HG03521 (cell line): ENCODE results near the gene RUNDC3A.

ENCODE experiments used
- ATAC-seq: cut with Tn5 transposase; IDR thresholded peaks from one replicate; pipeline ENCODE4 v1.9.1; 2021; ENCODE audit warnings: mild to moderate bottlenecking, moderate library complexity; ENCODE audit not compliant: unreplicated experiment

RUNDC3A gene

DNA sequence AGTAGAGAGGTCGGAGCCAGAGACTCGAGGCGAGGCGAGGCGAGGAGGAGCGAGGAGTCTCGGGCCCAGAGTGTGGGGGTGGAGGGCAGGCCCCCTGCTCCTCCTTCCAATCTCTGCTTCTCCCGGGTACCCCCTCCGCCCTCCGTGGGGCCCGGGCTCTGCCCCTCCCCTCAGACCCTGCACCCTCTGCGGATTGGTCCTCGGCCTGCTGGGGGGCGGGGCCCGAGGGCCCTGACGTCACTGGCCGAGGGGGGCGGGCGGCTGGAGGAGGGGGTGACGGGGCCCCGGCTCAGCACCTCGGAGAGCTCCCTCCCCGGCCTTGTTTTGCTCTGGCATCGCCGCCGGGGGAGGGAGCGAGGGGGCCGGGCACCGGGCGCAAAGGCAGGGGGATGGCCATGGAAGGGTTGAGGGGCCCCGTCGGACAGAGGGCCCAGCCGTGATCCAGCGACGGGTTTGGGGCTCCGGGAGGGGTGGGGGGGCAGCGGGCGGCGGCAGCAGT is at the start of gene RUNDC3A:
TSS of gene RUNDC3A (plus strand) at position 282 of the 499 bp plus-strand sequence. CDS start 232 bp downstream, outside the sequence.
- ATAC-seq: no peak

DNA sequence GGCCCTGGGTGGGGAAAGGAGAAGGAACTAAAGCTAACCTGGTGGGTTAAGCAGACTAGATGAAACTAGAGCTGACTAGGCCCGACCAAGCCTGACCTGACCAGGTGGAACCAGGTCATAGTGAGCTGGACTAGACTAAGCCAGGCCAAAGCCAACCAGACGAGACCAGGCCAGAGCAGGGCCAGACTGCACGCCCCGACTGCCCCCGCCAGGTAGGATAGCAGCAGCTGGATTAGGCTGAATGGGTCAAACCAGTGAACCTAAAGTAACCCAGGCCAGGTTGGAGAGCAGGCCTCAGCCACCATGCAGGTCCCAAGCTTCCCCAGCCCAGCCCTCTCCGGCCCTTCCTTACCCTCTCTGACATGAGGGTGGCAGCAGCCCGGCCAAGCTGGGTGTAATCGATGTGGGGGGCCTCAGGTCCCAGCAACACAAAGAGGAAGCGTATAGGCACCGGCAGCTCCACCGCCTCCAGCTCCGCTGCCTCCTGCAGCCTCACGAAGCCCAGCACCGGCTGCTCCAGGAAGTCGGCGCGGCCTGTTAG is 49.5 kb upstream of the RUNDC3A start:
- no peak for ATAC-seq

DNA sequence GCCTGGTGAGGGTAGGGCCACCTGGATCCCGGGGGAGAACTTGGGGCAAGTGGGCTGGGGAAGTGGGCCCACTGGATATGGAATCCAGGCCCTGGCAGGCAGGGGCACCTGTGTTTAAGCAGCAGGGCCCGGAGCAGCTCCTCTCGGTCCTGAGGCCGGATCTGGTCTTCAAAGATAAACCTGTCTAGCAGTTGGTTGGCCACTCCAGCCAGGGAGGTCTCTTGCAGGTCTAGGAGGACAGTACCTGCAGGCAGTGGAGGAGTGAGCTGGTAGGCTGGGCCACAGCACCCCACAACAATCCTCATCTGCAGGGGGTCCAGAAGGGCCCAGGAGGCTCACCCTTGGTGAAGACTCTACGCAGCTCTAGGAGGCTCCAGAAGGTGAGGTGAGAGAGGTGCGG is 48.1 kb upstream of the RUNDC3A start:
- no peak for ATAC-seq

DNA sequence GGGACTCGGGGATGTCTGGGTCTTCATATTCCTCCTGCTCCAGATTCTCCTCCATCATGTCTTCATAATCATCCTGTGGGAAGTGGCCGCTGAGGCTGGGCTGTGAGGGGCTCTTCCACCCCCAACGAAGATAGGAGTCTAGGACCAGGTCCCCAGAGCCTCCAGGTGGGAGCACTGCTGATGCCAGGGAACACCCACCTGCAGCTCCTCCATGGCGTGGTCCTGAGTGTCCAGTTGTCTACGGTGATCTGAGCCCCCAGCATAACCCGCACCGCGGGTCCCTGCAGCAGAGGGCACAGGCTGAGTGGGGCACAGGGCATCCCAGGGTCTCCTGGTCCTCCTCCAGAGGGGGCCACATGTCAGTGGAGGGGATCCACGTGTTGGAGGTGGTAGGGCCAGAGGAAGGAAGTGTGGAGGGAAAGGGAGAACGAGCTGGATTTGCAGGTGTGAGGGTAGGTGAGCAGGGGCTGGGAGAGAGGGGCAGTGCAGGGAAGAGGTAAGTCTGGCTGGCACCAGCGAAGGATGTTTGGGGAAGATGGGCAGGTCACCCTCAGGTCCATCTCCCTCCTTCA is 45.7 kb upstream of the RUNDC3A start:
- no peak for ATAC-seq

DNA sequence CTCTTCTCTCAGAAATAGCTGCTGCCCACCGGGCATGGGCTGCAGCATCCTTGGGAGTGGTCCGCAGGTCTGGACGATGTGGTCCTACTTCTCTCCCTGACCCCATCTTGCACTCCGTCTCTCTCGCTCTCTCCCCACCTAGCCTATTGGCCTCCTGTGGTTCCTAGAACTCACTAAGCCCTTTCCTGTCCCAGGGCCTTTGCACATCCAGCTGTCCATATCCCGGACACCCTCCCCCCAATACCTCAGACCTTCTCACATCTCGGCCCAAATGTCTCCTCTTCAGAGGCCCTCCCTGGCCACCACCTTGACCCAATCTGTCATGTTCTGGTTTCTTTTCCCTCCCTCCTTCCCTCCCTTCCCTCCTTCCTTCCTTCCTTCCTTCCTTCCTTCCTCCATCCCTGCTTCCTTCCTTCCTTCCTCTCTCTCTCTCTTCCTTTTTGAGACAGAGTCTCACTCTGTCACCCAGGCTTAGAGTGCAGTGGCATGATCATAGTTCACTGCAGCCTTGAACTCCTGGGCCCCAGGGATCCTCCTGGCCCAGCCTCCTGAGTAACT is 45.0 kb upstream of the RUNDC3A start:
- no peak for ATAC-seq

DNA sequence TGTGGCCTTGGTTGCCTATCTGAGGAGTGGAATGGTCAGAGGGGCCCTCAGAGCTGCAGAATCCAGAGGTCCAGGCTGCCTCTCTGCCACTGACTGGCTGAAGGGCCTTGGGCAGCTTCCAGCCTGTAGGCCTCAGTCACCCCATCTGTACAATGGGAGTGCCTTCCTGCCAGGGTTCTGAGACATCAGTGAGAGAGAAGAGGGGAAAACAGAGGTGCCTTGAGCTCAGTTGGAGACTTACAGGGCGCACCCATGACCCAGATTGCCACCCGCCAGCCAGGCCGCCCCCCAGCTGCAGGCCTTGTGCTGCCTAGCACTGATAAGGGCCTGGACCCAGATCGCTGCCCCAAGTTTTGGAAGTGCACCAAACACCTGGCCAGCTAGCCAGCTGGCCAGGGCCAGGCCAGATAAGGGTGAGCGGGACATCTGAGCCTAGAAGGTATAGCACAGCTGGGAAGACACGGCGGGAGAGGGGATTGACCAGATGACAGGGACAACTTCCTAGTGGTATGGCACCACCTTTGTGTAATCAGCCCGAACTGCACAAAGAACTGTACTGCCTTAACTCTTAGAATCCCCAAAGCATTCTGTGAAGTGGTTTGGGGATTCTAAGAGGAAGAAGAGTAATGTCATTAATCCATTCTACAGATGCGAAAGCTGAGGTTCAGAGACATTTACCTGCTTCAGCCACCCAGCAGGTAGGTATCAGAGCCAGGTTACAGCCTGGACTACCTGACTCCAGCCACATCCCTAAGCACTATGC is 41.8 kb upstream of the RUNDC3A start:
- ATAC-seq: no peak

DNA sequence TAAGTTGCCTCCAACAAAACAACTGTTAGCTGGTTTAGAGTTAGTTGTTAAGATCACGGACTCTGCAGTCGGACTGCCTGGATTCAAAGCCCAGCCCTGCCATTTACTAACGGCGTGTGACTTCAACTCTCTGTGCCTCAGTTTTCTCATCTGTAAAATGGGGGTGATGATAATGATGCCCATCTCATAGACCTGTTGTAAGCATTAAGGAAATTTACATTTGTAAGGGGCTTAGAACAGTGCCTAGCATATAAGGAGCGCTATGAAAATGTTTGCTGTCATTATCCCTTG is 41.3 kb upstream of the RUNDC3A start:
- ATAC-seq: no peak

DNA sequence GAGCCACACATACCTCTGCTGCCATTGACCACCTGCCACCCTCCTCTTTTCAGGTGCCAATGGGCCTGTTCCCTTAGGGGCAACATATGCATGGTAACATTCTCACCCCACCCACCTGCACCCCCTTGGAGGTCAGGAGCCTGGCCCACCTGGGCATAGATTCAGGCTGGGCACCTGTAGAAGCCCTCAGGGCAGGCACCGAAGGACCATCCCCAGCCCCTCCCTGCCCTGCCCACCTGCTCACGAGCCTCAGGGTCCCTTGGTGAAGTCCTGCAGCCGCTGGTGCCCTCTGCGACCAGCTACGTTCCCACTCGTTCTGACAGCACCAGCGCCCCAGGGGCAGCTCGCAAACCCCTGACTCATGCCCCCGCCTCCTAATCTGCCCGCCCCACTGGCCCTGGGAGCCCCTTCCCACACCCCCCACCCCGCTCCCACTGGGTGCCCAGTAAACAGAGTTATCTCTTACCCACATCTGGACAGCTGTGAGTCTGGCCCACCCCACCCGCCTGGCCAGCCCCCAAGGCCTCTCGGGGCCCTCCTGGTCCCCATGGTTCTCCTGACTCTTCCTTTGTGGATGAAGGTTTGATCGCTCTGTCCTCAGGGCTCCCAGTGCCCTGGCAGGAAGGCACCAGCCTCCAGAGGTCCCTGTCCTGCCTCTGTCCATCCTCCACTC is 40.4 kb upstream of the RUNDC3A start, which contains the start of gene SLC4A1:
TSS of gene SLC4A1 (minus strand) at position 318 of the 673 bp plus-strand sequence. CDS start 5,269 bp downstream, outside the sequence.
- no peak for ATAC-seq

DNA sequence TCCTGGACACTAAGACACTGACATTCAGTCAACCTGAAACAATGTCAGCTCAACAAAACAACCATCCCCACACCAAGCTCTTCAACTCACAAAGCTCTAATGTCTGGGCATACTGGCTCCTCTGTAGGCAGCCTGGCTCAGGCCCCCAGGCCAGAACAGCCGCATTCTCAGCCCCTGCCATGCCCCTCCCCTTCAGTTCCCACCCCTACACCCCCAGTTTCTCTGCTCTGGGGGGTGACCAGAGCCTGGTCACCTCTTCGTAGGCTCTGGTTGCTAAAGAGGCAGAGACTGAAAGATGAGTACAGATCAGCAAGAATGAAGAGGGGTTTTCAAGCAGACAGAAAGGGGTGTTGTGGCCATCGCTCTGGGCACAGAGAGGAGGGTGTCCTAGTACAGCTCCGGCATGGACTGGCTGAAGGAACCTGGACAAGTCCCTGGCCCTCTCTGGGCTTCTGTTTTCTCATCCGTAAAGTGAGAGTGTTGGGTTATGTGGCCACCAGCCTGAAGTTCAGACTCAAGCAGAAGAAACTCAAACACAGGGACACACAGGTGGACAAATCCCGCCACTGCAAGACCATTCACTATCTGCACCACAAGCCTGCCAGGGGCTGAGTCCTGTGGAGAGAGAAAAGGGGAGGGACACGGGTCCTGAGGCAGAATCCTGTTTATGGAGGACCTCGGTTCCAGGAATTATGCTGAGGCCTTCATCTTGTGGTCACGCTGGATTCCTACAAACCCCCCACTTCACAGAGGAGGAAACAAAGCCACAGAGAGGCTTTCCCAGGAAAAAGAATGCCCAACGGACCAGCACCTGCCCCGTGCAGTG is 39.5 kb upstream of the RUNDC3A start:
- ATAC-seq: no peak

DNA sequence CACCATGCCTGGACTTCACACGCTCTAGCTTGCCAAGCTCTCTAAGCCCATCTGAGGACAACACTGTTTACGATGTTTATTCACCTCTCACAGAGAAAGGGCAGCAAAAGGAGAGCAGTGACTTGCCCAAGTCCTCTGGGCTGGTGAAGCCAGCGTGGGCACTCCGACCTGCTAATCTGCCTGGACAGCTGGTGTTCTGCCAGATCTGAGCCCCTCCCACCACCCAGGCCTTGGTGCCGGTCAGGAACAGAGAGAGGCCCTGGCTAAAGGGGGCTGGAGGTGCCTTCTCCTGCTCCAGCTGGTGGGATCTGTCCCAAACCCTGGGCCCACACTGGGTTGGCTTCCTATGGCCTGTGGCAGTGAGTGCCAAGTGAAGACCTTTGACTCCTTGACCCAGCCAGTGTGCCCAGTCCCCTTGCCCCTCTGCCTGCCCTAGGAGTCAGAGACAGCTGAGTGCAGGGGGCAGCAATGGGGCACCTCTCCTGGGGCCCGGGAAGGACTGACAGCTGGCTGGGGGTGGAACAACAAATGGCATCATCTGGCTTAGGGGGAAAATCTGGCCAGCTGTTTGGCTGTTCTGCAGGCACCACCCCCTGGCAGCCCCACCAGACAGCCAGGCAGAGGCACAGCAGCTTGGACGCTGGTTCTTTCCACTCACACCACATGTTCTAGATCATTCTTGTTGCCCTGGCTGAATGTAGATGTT is 38.7 kb upstream of the RUNDC3A start:
- no peak for ATAC-seq

DNA sequence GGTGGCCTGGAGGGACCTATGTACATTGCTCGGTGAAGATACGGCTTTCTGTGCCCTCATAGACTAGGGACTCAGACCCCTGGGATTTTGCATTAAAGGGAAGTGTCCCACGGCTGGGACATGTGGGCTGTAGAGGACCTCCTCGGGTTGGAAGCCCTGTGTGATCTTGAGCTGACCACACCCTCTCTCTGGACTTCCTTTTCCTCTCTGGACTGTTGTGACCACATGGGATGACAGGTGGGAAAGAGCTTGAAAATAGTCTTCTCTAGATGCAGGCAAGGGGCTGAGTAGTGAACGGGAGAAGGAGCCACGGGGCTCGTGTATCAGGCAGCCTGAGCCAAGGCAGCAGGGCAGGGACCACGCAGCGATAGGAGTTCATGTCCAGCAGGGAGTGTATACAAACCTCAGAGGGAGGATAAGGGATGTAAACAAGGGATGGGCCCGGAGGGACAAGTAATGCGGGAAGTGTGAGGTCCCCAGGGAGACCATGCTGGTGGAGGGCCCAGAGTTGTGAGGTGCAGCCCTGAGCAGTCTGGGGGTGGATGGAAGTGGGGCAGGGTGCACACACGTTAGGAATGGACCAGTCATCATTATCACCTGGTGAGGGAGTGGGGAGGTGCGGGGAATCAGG is 36.0 kb upstream of the RUNDC3A start:
- no peak for ATAC-seq

DNA sequence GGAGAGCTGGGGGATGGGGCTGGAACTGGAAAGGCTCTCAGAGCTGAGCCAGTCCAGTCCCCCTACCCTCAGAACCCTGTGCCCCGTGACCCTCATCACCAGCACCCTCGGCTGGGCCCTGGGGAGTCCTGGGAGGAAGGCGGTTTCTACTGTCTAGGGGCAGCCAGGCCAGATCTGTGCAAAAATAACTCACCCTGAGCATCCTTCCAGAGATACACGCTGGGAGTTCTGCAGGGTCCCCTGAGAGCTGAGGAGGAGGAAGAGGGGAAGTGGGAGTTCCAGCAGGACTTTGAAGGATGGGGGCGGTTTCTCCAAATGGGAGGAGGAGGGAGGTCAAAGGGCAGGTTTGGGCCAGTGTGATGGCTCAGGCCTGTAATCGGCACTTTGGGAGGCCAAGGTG is 35.4 kb upstream of the RUNDC3A start:
- ATAC-seq: no peak

DNA sequence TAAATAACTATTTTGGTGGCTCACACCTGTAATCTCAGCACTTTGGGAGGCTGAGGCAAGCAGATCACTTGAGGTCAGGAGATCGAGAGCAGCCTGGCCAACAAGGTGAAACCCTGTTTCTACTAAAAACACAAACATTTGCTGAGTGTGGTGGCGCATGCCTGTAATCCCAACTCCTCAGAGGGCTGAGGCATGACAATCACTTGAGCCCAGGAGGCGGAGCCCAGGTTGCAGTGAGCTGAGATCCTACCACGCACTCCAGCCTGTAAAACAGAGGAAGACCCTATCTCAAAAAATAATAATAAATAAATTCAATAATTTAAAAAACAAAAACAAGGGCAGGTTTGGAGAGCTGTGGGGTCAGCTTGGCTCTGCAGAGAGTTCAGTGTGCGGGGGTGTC is 34.8 kb upstream of the RUNDC3A start:
- ATAC-seq: no peak

DNA sequence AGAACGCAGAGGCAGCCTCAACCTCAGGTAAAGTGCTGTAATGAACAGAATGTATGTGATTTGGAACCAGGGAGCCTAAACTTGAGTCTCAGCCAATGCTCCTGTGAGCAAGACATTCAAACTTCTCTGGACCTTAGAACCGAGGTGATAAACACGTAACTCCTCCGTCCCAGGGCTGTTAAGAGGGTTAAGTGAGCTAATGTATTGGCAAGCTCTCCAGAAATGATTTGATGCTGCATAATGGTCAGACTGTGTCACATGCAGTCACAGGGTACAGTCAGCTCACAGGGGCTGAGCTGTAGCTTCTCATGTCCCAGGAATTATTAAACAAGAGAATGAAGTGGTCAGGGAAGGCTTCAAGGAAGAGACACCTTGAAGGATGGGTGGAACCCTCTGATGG is 30.4 kb upstream of the RUNDC3A start:
- no peak for ATAC-seq

DNA sequence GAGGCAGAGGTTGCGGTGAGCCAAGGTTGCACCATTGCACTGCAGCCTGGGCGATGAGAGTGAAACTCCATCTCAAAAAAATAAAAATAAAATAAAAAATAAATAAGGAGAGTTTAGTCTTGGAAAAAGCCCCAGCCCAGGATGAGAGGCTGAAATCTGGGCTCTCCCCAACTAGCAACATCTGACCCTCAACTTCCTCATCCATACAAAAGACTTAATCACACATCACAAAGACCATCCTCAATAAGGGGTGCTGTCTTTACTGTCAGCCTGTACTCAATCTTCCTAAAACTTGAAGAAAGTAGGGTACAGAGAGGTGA is 29.1 kb upstream of the RUNDC3A start:
- ATAC-seq: no peak

DNA sequence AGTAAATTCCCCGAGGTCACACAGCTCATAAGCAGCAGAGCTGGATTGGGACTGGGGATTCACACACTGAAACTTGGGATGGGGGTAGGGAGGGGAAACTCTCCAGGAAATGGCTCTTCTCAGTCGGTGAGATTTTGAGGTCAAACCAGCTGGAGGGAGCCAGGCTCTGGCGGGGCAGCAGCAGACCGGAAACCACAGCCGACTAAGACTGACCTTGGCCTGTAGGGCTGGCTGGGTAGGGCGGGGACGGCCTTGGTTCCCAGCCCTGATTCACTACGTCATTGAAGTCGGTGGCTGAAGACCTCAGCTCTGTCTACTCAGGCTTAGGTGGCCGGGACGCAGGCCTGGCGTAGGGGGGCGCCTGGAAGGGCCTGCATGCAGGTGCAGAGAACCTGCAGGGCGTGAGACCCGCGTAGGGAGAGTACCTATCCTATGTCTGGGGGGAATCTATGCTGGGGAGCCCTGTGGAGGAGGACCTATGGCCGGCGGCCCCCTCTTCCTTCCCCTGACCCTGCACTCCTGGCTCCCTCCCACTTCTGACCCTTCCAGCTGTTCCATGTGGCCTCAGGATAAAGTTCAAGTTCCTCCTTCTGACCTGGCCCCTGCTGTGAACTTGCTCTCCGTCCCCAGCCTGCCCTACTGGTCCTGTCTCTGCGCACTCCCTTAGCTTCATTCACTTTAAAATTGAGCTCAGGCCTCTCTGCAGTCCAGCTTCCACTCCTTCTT is 28.6 kb upstream of the RUNDC3A start:
- ATAC-seq: no peak

DNA sequence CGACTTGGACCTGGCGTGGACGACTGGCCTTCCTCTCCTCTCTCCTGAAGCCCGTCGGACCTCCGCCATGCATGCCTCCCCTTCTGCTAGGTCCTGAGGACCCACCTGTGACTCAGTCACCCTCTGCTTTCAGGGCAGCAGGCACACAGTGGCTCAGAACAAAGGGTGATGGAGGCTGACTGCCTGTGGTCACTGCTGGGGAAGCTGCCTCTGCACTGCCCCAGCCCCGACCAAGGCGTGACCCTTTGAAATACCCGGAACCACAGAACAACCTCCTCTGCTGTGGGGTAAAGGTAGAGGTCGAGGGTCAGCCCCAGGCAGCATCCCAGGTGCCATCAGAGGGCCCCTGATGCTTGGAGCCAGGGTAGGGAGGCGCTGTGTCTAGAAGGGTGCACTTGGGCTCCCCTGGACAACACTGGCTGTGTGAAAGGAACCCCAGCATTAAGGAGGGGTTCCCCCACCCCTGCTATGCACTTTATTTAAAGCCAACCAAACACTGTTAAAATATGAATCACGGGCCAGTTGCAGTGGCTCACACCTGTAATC is 27.9 kb upstream of the RUNDC3A start:
- no peak for ATAC-seq

DNA sequence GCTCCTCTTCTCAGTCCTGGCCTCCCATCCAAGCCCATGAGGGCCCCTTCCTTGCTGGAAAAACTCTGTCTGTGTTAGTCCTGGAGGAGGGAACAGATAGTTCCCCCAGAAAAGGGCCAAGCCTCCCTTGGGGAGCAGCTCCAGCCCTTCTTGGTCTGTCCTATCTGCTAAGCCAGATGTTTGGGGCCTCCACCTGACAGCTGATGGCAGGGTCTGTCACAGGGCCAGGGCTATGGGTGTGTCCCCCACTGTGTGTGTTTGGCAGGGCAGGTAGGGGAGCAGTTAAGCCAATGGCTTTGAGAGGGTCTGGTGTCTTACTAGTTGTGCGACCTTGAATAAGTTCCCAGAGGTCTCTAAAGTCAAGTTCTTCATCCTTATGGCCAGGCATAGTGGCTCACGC is 26.8 kb upstream of the RUNDC3A start:
- no peak for ATAC-seq

DNA sequence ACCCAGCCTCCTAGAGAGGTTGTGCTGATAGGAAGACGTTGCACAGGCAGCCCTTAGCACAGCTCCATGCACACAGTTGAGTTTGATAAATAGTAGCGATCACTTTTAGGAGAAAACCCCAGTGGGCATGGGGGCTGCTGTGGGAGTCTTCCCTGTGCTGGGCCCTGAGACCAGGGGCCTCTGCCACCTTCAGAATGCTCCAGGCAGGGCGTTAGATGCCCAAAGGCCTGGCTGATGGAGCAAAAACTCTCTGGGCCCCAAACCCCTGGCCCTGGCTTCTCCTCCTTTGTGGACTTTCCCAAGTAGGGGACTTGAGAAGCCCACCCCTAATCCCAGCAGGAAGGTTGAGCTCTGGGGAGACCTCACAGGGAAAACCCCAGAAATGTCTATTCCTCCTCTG is 26.1 kb upstream of the RUNDC3A start:
- no peak for ATAC-seq
